Glutamatergic neuron (in vitro differentiated cells): ENCODE measurements around the gene SMC6. TPM values are rescaled to one million over a fixed set of nuclear protein-coding genes. Genes with fewer than 3 reads are reported as not detected.

Experiments
- DNase-seq: peaks from one replicate; pipeline ENCODE4 v3.0.0; 2022
- H3K27ac Mint-ChIP-seq: one replicate; pipeline ENCODE4 v1.8.0; 2020; ENCODE audit warnings: mild to moderate bottlenecking, mixed read lengths, inconsistent platforms; ENCODE audit not compliant: unreplicated experiment
- H3K27me3 Mint-ChIP-seq: one replicate; pipeline ENCODE4 v1.8.0; 2020; ENCODE audit warnings: mild to moderate bottlenecking, moderate library complexity, mixed read lengths, inconsistent platforms; ENCODE audit not compliant: unreplicated experiment
- H3K36me3 Mint-ChIP-seq: one replicate; pipeline ENCODE4 v1.8.0; 2020; ENCODE audit warnings: mild to moderate bottlenecking, mixed read lengths, inconsistent platforms; ENCODE audit not compliant: unreplicated experiment
- H3K4me1 Mint-ChIP-seq: one replicate; pipeline ENCODE4 v1.8.0; 2020; ENCODE audit warnings: mild to moderate bottlenecking, low read depth, mixed read lengths, inconsistent platforms; ENCODE audit not compliant: unreplicated experiment
- H3K4me3 Mint-ChIP-seq: one replicate; pipeline ENCODE4 v1.8.0; 2020; ENCODE audit warnings: mild to moderate bottlenecking, mixed read lengths, inconsistent platforms; ENCODE audit not compliant: unreplicated experiment
- H3K9me3 Mint-ChIP-seq: one replicate; pipeline ENCODE4 v1.8.0; 2020; ENCODE audit warnings: mild to moderate bottlenecking, moderate library complexity, mixed read lengths, inconsistent platforms; ENCODE audit not compliant: unreplicated experiment
- CTCF ChIP-seq: fragments of 200-600 bp; sonication (generic); IDR thresholded peaks from one replicate; pipeline ENCODE4 v1.5.0; 2021; ENCODE audit not compliant: partially characterized antibody, unreplicated experiment
- total RNA-seq: library from RNA; stranded (reverse); fragmentation: NEBNext Ultra II Directional; extraction: Animal tissue kit (Norgen Biotek cat#: 25700); gene quantifications from one replicate; pipeline ENCODE4 v1.2.1, GENCODE V29; 2021; ENCODE audit not compliant: unreplicated experiment

The SMC6 gene
- total RNA-seq, 1 donor from 2014 or later = 61.4 TPM

GRCh38 chr2:17752892-17753802 is 463 bp downstream of the SMC6 start:
- Mint-ChIP-seq H3K27ac (peak overlapping the region; percentile 96), H3K4me1 (peaks cover 15% of the 10 kb centered on the region), H3K27me3 (peaks cover 3% of the 10 kb centered on the region), H3K36me3 (no peaks in the 10 kb centered on the region), H3K9me3 (peaks cover 7% of the 10 kb centered on the region), H3K4me3 (peak overlapping the region; percentile 96)
- no peak for TF ChIP-seq CTCF
- peak; percentile 68 for DNase-seq

DNA sequence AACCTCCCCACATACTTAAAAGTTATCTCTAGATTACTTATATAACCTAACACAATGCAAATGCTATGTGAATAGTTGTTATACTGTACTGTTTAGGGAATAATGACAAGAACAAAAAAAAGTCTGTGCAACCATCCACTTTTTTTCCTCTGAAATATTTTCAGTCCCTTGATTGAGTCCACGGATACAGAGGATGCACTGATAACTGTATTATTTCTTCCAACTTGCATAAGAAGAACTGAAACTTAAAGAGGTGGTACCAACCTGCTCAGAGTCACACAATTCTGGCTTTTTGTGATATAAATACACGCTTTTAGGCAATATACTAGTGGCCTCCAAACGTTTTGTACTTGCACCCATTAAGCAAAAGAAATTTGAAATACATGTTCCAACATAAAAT is 1.4 kb downstream of the SMC6 start:
- no peak for TF ChIP-seq CTCF
- no peak for DNase-seq
- H3K4me1 Mint-ChIP-seq = peaks cover 15% of the 10 kb centered on the region
- peak overlapping the region; percentile 96 for H3K4me3 Mint-ChIP-seq
- peaks cover 3% of the 10 kb centered on the region for H3K27me3 Mint-ChIP-seq
- peak overlapping the region; percentile 96 for H3K27ac Mint-ChIP-seq
- H3K9me3 Mint-ChIP-seq = peaks cover 7% of the 10 kb centered on the region
- no peaks in the 10 kb centered on the region for H3K36me3 Mint-ChIP-seq

DNA sequence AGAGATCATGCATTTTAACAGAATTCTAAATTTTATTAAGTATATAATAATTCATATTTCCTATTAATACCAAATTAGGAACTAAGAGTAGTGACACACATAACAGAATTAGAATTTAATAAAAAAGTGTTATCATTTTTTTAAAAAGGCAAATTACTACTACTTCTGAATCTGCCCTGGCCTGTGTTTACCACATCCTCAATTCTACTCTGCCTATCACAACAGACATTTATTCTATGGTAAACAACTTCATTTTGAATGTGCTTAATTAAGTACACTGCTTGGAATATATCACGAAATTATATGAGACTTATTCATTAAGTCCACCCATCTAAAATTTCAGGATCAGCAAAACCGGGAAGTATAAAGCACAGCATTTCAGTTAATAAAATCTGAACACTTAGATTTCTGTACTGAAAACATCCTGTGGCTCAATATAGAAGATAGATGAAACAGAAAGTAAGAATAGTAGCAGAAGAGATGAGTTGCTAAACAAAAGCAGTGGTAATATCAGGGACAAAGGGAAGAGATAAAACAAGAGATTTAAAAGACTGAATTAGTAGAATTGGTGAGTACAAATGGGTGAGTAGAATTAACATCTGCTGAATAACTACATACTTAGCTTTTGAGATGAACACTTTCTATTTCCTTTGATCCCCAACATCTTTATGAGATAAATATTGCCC is 3.7 kb downstream of the SMC6 start:
- TF ChIP-seq CTCF = no peak
- DNase-seq = no peak
- Mint-ChIP-seq H3K27ac (peak overlapping the region; percentile 19), H3K9me3 (peaks cover 7% of the 10 kb centered on the region), H3K4me3 (peak overlapping the region; percentile 44), H3K27me3 (peaks cover 3% of the 10 kb centered on the region), H3K4me1 (peaks cover 10% of the 10 kb centered on the region), H3K36me3 (no peaks in the 10 kb centered on the region)

- H3K27ac Mint-ChIP-seq = no peak overlapping the region
- no peak for DNase-seq
Measured at GRCh38 chr2:17748745-17749144, 4.9 kb downstream of the SMC6 start.

More at GRCh38 chr2:17748745-17749144, 4.9 kb downstream of the SMC6 start:
- Mint-ChIP-seq H3K4me3 (no peak overlapping the region), H3K4me1 (peaks cover 10% of the 10 kb centered on the region), H3K36me3 (no peaks in the 10 kb centered on the region), H3K9me3 (peaks cover 3% of the 10 kb centered on the region), H3K27me3 (peaks cover 3% of the 10 kb centered on the region)
- no peak for TF ChIP-seq CTCF
